Measurements from ENCODE around the gene NLRP11. TPM values are rescaled to one million over a fixed set of nuclear protein-coding genes. Genes with fewer than 3 reads are reported as not detected.

NLRP11 gene
- total RNA-seq, 1 donor from 2014 or later = not detected

DNA sequence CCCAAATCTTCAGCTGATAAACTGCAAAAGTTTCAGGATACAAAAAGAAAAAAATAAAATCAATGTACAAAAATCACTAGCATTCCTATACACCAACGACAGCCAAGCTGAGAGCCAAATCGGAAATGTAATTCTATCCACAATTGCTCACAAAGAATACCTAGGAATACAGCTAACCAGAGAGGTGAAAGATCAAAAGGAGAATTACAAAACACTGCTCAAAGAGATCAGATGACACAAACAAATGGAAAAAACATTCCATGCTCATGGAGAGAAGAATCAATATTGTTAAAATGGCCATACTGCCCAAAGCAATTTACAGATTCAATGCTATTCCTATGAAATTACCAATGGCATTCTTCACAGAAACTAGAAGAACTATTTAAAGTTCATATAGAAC, 29.5 kb downstream of the NLRP11 start:
- Histone ChIP-seq H3K4me3 (no peak overlapping the region), H3K9me3 (no peaks in the 10 kb centered on the region), H3K27ac (no peak overlapping the region), H3K27me3 (no peaks in the 10 kb centered on the region), H3K4me1 (no peaks in the 10 kb centered on the region), H3K36me3 (no peaks in the 10 kb centered on the region)
- DNase-seq (ENCODE audit: extremely low spot score in 2 of 2) = no peak
- intact Hi-C loops (cut with DNase I) = no loop called here
- TF ChIP-seq CTCF (IDR thresholded peaks at IDR 0.05) (no peak), POLR2A (IDR thresholded peaks at IDR 0.05) (no peak), POLR2AphosphoS5 (IDR thresholded peaks at IDR 0.05; ENCODE audit: insufficient read depth in 1 of 2, low read depth in 1 of 2) (no peak)

DNA sequence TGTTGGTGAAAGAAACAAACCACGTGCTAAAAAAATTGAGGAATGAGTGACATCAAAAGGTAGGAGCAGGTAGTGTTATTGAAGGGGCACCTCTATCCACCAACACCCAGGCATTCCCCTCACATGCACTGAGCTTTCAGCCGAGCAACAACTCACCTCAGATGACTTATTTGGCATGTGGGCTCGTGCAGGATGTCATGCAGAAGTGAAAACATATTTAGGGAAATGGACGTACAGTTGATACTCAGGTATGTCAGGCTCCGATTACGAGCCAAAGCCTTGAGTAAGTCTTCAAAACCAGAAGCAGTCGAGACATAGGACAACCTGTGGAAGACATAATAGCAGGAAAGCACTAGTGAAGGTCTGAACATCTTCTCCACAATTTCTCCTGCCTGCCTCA, 30.4 kb downstream of the NLRP11 start:
- Histone ChIP-seq H3K27me3 (no peaks in the 10 kb centered on the region), H3K4me1 (no peaks in the 10 kb centered on the region), H3K27ac (no peak overlapping the region), H3K9me3 (no peaks in the 10 kb centered on the region), H3K4me3 (no peak overlapping the region), H3K36me3 (no peaks in the 10 kb centered on the region)
- DNase-seq (ENCODE audit: extremely low spot score in 2 of 2) = no peak
- intact Hi-C loops (cut with DNase I) = no loop called here
- no peak for TF ChIP-seq POLR2AphosphoS5 (IDR thresholded peaks at IDR 0.05; ENCODE audit: insufficient read depth in 1 of 2, low read depth in 1 of 2)
- no peak for TF ChIP-seq CTCF (IDR thresholded peaks at IDR 0.05)
- TF ChIP-seq POLR2A (IDR thresholded peaks at IDR 0.05) = no peak

GRCh38 chr19:55795021-55795420, 36.8 kb downstream of the NLRP11 start:
- Histone ChIP-seq H3K4me3 (no peak overlapping the region), H3K27me3 (no peaks in the 10 kb centered on the region), H3K4me1 (no peaks in the 10 kb centered on the region), H3K36me3 (no peaks in the 10 kb centered on the region), H3K9me3 (no peaks in the 10 kb centered on the region), H3K27ac (no peak overlapping the region)
- no peak for TF ChIP-seq POLR2AphosphoS5 (IDR thresholded peaks at IDR 0.05; ENCODE audit: insufficient read depth in 1 of 2, low read depth in 1 of 2)
- no peak for TF ChIP-seq POLR2A (IDR thresholded peaks at IDR 0.05)
- no peak for TF ChIP-seq CTCF (IDR thresholded peaks at IDR 0.05)
- intact Hi-C loops (cut with DNase I) = no loop called here
- no peak for DNase-seq (ENCODE audit: extremely low spot score in 2 of 2)

DNA sequence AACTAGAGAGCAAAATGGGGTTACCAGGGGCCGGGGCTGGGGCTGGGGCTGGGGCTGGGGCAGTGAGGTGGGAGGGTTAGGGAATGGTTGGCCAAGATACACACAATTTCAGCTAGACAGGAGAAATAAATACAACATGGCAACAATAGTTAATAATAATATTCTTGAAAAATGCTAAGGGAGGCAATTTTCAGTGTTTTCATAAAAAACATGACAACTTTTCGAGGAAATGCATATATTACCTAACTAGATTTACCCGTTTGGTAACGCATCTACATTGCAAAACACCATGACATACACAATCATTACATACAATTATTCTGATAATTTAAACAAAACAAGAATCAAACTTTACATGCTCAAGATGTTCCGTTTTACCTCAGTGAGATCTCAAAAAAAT, 50.7 kb downstream of the NLRP11 start:
- DNase-seq (ENCODE audit: extremely low spot score in 2 of 2) = no peak
- Histone ChIP-seq H3K4me1 (no peaks in the 10 kb centered on the region), H3K27me3 (no peaks in the 10 kb centered on the region), H3K4me3 (no peak overlapping the region), H3K36me3 (no peaks in the 10 kb centered on the region), H3K27ac (no peak overlapping the region), H3K9me3 (no peaks in the 10 kb centered on the region)
- no peak for TF ChIP-seq CTCF (IDR thresholded peaks at IDR 0.05)
- no peak for TF ChIP-seq POLR2AphosphoS5 (IDR thresholded peaks at IDR 0.05; ENCODE audit: insufficient read depth in 1 of 2, low read depth in 1 of 2)
- TF ChIP-seq POLR2A (IDR thresholded peaks at IDR 0.05) = no peak
- intact Hi-C loops (cut with DNase I) = no loop called here

GRCh38 chr19:55778331-55778730, 53.5 kb downstream of the NLRP11 start:
- Histone ChIP-seq H3K4me3 (no peak overlapping the region), H3K27ac (no peak overlapping the region), H3K9me3 (no peaks in the 10 kb centered on the region), H3K4me1 (no peaks in the 10 kb centered on the region), H3K27me3 (no peaks in the 10 kb centered on the region), H3K36me3 (no peaks in the 10 kb centered on the region)
- TF ChIP-seq CTCF (IDR thresholded peaks at IDR 0.05) (no peak), POLR2A (IDR thresholded peaks at IDR 0.05) (no peak), POLR2AphosphoS5 (IDR thresholded peaks at IDR 0.05; ENCODE audit: insufficient read depth in 1 of 2, low read depth in 1 of 2) (no peak)
- no peak for DNase-seq (ENCODE audit: extremely low spot score in 2 of 2)
- intact Hi-C loops (cut with DNase I) = no loop called here
